ENCODE data around the gene SV2C. TPM values are rescaled to one million over a fixed set of nuclear protein-coding genes. Genes with fewer than 3 reads are reported as not detected.

The SV2C gene
- total RNA-seq, 1 experiment from 2014 or later: 0.09 TPM

GRCh38 chr5:76292620-76293322 is 209.6 kb downstream of the SV2C start (continued):
- TF ChIP-seq ZMAT4 (CRISPR knock-in tag; IDR thresholded peaks at IDR 0.05): no peak
- TF ChIP-seq ZNF281 (CRISPR knock-in tag; IDR thresholded peaks at IDR 0.05): no peak
- no peak for TF ChIP-seq JAZF1 (CRISPR knock-in tag; IDR thresholded peaks at IDR 0.05)
- no peak for TF ChIP-seq JUN (CRISPR knock-in tag; IDR thresholded peaks at IDR 0.05)
- no peak for TF ChIP-seq ERG (CRISPR knock-in tag; IDR thresholded peaks at IDR 0.05)
- TF ChIP-seq GABPB1 (CRISPR knock-in tag; IDR thresholded peaks at IDR 0.05): no peak
- no peak for TF ChIP-seq RORB (CRISPR knock-in tag; IDR thresholded peaks at IDR 0.05)
- TF ChIP-seq NR2C2 (CRISPR knock-in tag; IDR thresholded peaks at IDR 0.05): no peak
- no peak for TF ChIP-seq ZNF138 (CRISPR knock-in tag; conservative IDR thresholded peaks at IDR 0.05)
- TF ChIP-seq ESRRA (CRISPR knock-in tag; IDR thresholded peaks at IDR 0.05; ENCODE audit: borderline replicate concordance): no peak
- no peak for TF ChIP-seq HMGA2 (CRISPR knock-in tag; IDR thresholded peaks at IDR 0.05)
- no peak for TF ChIP-seq TP53 (CRISPR knock-in tag; IDR thresholded peaks at IDR 0.05)

- H3K4me3 Mint-ChIP-seq: no peak overlapping the region
- no peaks in the 10 kb centered on the region for H3K9me3 Mint-ChIP-seq
- no peaks in the 10 kb centered on the region for H3K36me3 Mint-ChIP-seq
- TF ChIP-seq FOXJ3 (CRISPR knock-in tag; IDR thresholded peaks at IDR 0.05; ENCODE audit: borderline replicate concordance) (no peak), FOXP1 (CRISPR knock-in tag; IDR thresholded peaks at IDR 0.05; ENCODE audit: borderline replicate concordance) (no peak), USF1 (CRISPR knock-in tag; IDR thresholded peaks at IDR 0.05) (no peak), ZBTB43 (CRISPR knock-in tag; IDR thresholded peaks at IDR 0.05) (no peak), ELF4 (CRISPR knock-in tag; IDR thresholded peaks at IDR 0.05; ENCODE audit: low read depth) (no peak), HMGXB4 (CRISPR knock-in tag; IDR thresholded peaks at IDR 0.05) (no peak), JAZF1 (CRISPR knock-in tag; IDR thresholded peaks at IDR 0.05) (no peak), RORB (CRISPR knock-in tag; IDR thresholded peaks at IDR 0.05) (no peak), SMAD3 (CRISPR knock-in tag; IDR thresholded peaks at IDR 0.05; ENCODE audit: borderline replicate concordance) (no peak), JUN (CRISPR knock-in tag; IDR thresholded peaks at IDR 0.05) (no peak), MAX (CRISPR knock-in tag; IDR thresholded peaks at IDR 0.05) (no peak), FOXP4 (CRISPR knock-in tag; IDR thresholded peaks at IDR 0.05) (no peak), SOX15 (CRISPR knock-in tag; IDR thresholded peaks at IDR 0.05) (no peak)
- ATAC-seq (no peak), DNase-seq (ENCODE audit: low spot score) (no peak)
- peaks cover 29% of the 10 kb centered on the region for H3K4me1 Mint-ChIP-seq
- CTCF ChIA-PET: interaction anchor here (1.5 kb wide), 1 partner anchor 14 kb away, joined by 3 read pairs; no protein-coding TSS in a partner anchor
- POLR2A ChIA-PET: no interaction called here
- H3K27ac Mint-ChIP-seq: no peak overlapping the region
- peaks cover 13% of the 10 kb centered on the region for H3K27me3 Mint-ChIP-seq (ENCODE audit: low read depth)
These were observed 211.4 kb downstream of the SV2C start for GRCh38 chr5:76294573-76294972.
